HG03159 (cell line): ENCODE data around the gene COL5A3.
A peak's percentile ranks its signal among the peaks of the same experiment; 100 is the strongest.
"Not testable (repeated sequence)": the region's sequence is repeated elsewhere in the genome, so short reads cannot be mapped to it uniquely, and the experiment has no call there.

Source experiments
- ATAC-seq: cut with Tn5 transposase; IDR thresholded peaks from one replicate; pipeline ENCODE4 v1.9.1; 2021; ENCODE audit warnings: mild to moderate bottlenecking, moderate library complexity; ENCODE audit not compliant: unreplicated experiment

The COL5A3 gene

GRCh38 chr19:10010247-10010691, at the start of gene COL5A3:
TSS of gene COL5A3 (minus strand) at chr19:10010504. CDS start at chr19:10010385, 119 bp downstream.
- no peak for ATAC-seq

GRCh38 chr19:10052602-10053360, 42.5 kb upstream of the COL5A3 start:
- no peak for ATAC-seq

DNA sequence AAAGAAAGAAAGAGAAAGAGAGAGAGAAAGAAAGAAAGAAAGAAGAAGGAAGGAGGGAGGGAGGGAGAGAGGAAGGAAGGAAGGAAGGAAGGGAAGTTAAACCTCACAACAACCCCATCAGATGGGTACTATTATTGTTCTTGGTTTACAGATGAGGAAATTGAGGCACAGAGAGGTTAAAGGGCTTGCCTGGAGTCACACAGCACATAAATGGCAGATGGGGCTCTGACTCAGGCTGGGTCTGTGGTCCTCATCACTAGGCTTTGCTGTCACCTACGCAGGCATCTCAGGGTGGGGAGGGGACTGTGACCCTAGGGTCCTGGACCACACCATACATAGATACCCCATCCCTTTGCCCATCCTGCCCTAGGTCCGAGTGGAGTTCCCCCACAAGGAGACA, 39.3 kb upstream of the COL5A3 start:
- no peak for ATAC-seq

DNA sequence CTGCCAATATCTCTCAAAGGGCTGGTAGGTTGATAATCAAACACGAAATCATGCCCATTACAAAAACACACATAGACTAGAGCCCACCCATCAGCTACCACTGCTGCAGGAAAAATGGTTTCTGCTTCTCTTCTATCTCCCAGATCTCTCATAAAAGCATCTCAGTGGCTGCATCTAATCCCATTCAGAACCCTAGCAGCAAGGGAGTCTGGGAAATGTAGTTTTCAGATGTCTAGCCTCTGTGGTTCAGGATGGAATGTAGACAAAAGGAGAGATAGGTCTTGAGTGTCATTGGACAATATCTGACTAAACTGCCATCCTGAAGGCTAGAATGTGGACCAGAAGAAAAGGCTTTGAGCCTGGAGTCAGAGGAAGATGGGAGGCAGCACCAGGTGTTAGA, 35.1 kb upstream of the COL5A3 start:
- no peak for ATAC-seq

DNA sequence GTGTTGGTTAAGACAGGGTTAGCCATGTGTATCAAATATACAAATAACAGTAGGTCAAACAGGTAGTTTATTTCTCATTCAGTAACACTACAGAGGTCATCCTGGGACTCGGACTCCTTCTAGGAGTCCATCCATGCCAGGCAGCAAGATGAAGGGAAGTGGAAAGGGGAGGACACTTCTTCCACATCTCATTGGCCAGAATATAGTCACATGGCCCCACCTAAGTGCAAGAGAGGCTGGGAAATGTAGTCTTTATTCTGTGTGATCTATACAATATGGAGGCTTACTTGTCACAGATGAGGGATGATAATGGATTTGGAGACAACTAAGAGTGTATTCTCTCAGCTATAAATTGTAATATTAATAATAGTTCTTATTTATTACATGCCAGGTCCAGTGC, 34.1 kb upstream of the COL5A3 start:
- no peak for ATAC-seq

DNA sequence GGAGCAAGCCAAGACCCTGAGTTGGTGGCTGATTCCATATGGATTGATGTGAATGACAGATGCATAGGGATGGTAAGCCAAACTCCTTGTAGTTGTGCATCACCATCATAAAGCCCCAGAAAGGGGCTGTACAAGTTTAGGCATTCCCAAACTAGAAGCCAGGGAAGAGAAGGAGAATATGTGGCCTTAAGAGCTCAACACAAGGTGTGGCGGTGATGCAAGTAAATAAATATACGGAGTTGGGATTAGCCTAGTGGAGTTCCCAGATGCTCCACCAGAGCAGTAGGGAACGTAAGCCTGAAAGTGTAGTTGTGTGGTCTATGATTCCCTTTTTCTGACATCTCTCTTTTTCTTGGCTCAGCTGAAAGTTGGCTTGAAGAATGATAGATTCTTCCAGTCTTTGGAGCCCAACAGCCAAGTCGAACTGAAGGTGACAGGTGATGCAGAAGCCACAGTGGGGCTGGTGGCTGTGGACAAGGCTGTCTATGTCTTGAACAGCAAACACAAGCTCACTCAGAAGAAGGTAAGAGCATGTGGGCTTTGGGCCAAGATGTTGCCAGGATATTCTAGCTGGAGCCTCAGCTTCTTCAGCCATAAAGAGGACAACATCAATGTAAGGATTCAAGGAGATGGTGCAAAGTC, 33.1 kb upstream of the COL5A3 start:
- no peak for ATAC-seq

- ATAC-seq, result no peak
Measured at GRCh38 chr19:10037809-10038208, 27.5 kb upstream of the COL5A3 start.

DNA sequence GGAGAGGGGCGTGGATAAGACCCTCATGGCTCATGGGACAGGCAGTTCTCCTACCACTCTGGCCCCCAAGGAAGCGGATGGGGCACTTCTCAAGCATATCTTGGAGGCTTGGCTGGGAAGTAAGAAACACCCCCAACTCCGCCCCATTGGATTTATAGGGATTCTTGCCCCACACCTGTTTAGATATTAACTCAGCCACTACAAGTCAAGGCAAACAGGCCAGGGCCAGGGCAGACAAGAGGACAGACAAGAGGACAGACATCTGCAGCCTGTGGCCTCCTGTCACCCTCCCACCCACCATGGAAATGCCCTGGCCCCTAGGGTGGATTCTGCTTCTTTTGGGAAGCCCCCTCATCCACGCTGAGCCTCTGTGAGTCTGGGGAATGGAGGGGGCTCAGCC, 27.1 kb upstream of the COL5A3 start:
- ATAC-seq, result no peak

DNA sequence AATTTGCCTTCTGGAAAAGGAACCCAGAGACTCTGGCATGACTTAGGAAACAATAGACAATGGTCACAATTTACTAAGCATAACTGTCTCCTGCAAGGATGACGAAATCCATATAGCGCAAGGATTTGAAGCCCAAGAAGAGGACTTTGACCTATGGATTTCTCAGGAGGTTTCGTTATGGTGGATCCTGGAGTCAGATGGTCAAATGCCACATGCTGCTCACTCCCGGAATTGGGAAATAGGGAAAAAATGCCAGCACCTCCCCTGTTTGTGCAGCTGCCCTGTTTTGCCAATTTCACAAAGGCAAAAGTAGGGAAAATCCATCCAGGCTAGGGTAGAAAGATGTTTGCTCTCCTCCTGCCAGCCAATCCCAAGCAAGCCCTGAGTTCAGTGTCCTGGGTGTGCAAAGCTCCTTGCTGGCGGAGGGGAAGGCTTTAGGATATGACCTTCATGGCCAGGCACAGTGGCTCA, 26.3 kb upstream of the COL5A3 start:
- ATAC-seq, result no peak

- ATAC-seq, result no peak
Measured at GRCh38 chr19:10033614-10034013, 23.3 kb upstream of the COL5A3 start.

DNA sequence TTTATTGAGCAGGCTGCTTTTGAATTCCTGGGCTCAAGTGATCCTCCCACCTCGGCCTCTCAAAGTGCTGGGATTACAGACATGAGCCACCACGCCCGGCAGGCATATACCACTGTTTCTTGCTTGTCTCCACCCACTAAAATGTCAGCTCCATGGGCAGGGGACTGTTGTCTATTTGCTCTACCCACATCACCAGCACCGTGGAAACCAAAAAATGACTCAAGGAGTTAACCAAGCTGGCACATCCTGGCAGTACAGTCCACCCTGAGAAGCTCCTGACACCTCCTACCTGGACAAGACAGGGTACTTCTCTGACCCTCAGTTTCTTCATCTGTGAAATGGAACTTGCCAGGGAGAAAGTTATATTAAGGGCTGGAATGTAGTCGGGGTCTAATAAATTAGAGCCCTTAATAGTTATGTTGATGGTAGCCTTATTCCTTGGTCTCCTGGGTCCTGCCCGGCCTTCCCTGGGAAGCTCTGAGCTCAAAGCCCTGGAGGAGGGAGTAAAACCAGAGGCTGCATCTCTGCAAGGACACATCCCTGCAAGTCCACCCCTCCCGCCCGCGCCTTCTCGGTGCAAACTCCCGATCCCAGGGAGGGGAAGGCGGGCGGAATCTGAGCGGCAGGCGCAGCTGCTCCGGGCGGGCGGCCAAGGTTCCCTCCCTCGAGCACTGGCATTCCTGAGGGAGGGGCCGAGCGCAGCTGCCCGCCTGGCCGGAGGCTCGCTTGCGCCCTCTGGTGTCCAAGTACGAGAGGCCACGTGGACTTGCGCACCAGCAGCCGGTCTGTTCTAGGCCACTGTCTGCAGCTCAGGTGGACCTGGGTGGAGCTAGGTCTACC, 17.1 kb upstream of the COL5A3 start:
- peak; percentile 70 for ATAC-seq

- ATAC-seq, result no peak
Measured at GRCh38 chr19:10026744-10027143, 16.4 kb upstream of the COL5A3 start.

DNA sequence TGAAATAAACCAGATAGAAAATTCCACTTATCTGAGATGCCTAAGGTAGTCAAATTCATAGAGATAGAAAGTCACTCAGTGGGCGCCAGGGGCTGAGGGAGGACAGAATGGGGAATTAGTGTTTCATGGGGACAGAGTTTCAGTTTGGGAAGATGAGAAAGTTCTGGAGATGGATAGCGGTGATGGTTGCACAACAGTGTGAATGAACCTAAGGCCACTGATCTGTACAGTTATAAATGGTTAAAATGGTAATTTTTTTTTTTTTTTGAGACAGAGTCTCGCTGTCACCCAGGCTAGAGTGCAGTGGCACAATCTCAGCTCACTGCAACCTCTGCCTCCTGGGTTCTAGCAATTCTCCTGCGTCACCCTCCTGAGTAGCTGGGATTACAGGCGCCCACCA, 12.8 kb upstream of the COL5A3 start:
- ATAC-seq, result not testable (repeated sequence)

DNA sequence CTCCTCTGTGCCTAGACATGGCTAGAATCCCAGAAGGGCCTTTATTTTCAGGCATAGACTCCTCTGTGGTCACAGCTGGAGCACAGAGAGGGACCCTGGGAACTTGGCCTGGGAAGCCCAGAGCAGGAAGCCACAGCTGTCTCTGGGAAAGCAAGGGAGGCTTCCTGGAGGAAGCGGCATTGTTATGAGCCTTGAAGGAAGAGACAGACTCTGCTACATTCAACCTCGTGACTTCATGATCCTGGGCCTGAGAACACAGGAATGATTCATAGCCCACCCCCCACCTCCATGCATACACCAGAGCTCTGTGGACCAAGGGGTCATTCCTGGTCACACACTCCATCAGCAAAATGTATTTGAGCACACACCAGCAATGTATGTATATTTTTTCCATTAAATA, 11.6 kb upstream of the COL5A3 start:
- ATAC-seq, result no peak

- no peak for ATAC-seq
Measured at GRCh38 chr19:10021446-10021845, 11.1 kb upstream of the COL5A3 start.

DNA sequence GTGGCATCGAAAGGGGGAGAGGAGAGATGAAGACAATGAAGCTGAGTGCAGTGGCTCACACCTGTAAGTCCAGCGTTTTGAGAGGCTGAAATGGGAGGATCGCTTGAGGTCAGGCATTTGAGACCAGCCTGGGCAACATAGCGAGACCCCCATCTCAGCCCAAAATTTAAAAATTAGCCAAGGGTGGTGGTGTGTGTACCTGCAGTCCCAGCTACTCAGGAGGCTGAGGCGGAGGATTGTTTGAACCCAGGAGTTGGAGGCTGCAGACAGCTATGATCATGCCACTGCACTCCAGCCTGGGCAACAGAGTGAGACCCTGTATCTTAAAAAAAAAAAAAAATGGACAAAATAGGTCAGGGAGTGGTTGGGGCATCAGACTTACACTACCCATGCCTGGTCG, 10.5 kb upstream of the COL5A3 start:
- no peak for ATAC-seq

DNA sequence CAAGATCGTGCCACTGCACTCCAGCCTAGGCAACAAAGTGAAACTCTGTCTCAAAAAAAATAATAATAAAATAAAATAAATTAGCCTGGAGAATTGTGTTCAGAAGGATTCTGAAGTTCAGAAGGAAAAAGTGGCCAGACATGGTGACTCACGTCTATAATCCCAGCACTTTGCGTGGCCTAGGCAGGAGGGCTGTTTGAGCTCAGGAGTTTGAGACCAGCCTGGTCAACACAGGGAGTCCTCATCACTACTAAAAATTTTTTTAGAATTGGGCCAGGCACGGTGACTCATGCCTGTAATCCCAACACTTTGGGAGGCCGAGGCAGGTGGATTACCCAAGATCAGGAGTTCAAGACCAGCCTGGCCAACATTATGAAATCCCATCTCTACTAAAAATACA, 8.9 kb upstream of the COL5A3 start:
- no peak for ATAC-seq

DNA sequence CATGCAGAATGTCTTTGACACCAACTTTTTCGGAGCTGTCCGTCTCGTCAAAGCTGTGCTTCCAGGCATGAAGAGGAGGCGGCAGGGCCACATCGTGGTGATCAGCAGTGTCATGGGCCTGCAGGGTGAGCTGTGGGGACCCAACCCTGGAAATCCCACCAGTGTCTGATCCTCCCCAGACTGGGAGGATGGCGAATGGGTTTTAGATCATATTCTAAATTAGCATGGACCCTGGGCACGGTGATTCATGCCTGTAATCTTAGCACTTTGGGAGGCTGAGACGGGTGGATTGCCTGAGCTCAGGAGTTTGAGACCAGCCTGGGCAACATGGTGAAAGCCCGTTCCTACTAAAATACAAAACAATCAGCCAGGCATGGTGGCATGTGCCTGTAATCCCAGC, 8.5 kb upstream of the COL5A3 start:
- no peak for ATAC-seq

- no peak for ATAC-seq
Measured at GRCh38 chr19:10018263-10018662, 8.0 kb upstream of the COL5A3 start.

DNA sequence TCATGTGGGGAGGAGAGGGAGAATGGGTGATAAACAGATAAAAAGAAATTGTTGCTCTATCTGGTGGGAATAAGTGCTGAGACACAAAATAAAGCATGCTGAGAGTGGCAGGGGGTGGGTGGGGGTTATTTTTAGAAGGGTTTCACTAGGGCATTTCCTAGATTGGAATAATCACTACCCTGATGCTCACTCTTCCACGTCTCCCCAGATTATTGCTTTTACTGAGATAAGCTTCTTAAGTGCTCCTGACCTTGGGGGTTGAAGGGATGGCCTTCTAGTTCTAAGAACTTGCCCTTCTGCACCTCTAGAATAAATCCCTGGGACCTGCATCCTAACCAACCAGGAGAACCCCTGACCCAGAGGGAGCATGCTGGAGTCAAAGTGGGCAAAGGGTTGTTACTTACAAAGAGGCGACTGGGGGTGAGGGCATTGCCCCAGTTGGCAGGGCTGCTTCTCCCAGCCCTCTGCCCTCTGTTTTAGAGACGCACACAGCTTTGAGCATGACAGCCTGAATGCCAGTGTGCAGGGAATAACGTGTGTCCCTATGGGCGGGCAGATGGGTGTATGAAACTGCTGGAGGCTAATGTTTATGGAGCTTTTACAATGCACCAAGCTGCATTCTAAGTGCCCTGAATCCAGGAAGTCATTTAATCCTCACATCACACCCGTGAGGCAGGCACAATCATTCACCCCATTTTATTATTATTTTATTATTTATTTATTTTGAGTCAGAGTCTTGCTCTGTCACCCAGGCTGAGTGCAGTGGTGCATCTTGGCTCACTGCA, 3.7 kb upstream of the COL5A3 start:
- no peak for ATAC-seq

GRCh38 chr19:10013316-10013715, 3.0 kb upstream of the COL5A3 start, which contains the start of gene RDH8:
TSS of gene RDH8 (plus strand) at chr19:10013483. CDS start at chr19:10013498, 15 bp downstream.
- no peak for ATAC-seq
